H1 (cell line): ENCODE data around the gene DAAM1. TPM values are rescaled to one million over a fixed set of nuclear protein-coding genes. Genes with fewer than 3 reads are reported as not detected.

Experiments
- CEBPB ChIP-seq: IDR thresholded peaks from 2 replicates; pipeline ENCODE4 v1.6.1; 2012; ENCODE audit warnings: low read depth, low read length
- CHD1 ChIP-seq: IDR thresholded peaks from 2 replicates; pipeline ENCODE4 v1.6.1; 2012; ENCODE audit warnings: low read depth, low read length, improper control_type of control experiment
- E2F6 ChIP-seq: IDR thresholded peaks from 2 replicates; pipeline ENCODE4 v1.6.1; 2012; ENCODE audit warnings: inconsistent platforms
- polyA plus RNA-seq, 7 experiments: library from polyadenylated mRNA; depleted of rRNA in 3 of 7; stranded (reverse) in 5 of 7; unstranded in 2 of 7; fragments of >200 nt in 5 of 7; fragments of 200-250 nt in 2 of 7; gene quantifications; 1 replicate in 5 of 7; 2 replicates in 1 of 7; 4 replicates in 1 of 7; pipeline versions ENCODE4 v1.2.1 to v1.2.3, GENCODE V29; 2011 to 2013; ENCODE audit warnings: missing spikeins in 2 of 7, mixed read lengths in 2 of 7
- total RNA-seq: library from RNA; stranded (reverse); fragmentation: NEBNext Ultra II Directional; extraction: Animal tissue kit (Norgen Biotek cat#: 25700); gene quantifications from 2 replicates; pipeline ENCODE4 v1.2.1, GENCODE V29; 2021

The DAAM1 gene
- total and polyA plus RNA-seq, 2 of the 8 experiments (the other 6 are each of a cell fraction or from before 2014, with no cell fraction given): 5.0 to 44.9 TPM

GRCh38 chr14:59181791-59182190, 6.7 kb upstream of the DAAM1 start (continued):
- TF ChIP-seq CEBPB (no peak), CHD1 (no peak), E2F6 (no peak)
